PC-9 (cell line): ENCODE data around the gene KBTBD7.

Source experiments
- CTCF ChIP-seq: fragments of 200-600 bp; sonication (generic); conservative IDR thresholded peaks from 2 replicates; pipeline ENCODE4 v1.6.1; 2017; ENCODE audit warnings: mixed run types, antibody characterized with exemption, mild to moderate bottlenecking, moderate library complexity
- EZH2 ChIP-seq: fragments of 200-600 bp; sonication (generic); IDR thresholded peaks from 2 replicates; pipeline ENCODE4 v1.8.0; 2017; ENCODE audit warnings: antibody characterized with exemption, low read depth

GRCh38 chr13:41150058-41150457 lies 44.3 kb downstream of the KBTBD7 start:
- TF ChIP-seq CTCF (no peak), EZH2 (no peak)
